ENCODE results near the gene PCYOX1L. TPM values are rescaled to one million over a fixed set of nuclear protein-coding genes. Genes with fewer than 3 reads are reported as not detected.
A peak's percentile ranks its signal among the peaks of the same experiment; 100 is the strongest.

Gene PCYOX1L
- total RNA-seq, 1 experiment from 2014 or later = 15.3 TPM

GRCh38 chr5:149345147-149345891 lies 12.5 kb upstream of the PCYOX1L start, which contains the start of gene GRPEL2:
GRPEL2 (plus strand) TSS chr5:149345499; CDS start chr5:149345540, 41 bp downstream.
- Histone ChIP-seq H4K5ac (ENCODE audit: insufficient read length, low read depth, low read length) (no peak within 1 kb of the TSS), H3K4me1 (ENCODE audit: insufficient read depth, low read length) (no peaks in the 10 kb centered on the region), H2BK5ac (ENCODE audit: insufficient read length, low read length) (no peak within 1 kb of the TSS), H2BK20ac (ENCODE audit: low read depth, low read length, poor library complexity, severe bottlenecking) (no peak within 1 kb of the TSS), H3K4me2 (ENCODE audit: insufficient read depth, insufficient read length, low read length) (peak within 1 kb of the TSS; percentile 67), H2BK12ac (ENCODE audit: insufficient read length, low read depth, low read length) (no peak within 1 kb of the TSS), H3K56ac (ENCODE audit: insufficient read length, low read depth, low read length) (no peak within 1 kb of the TSS), H4K91ac (ENCODE audit: insufficient read length, low read depth, low read length) (no peak within 1 kb of the TSS), H3K79me2 (ENCODE audit: insufficient read depth, low read length) (peaks cover 7% of the 10 kb centered on the region; the same call in 1 of the 2 replicates), H4K20me1 (ENCODE audit: control insufficient read depth, insufficient read depth, insufficient read length) (no peaks in the 10 kb centered on the region), H3T11ph (ENCODE audit: low read length) (no peak within 1 kb of the TSS), H3K23ac (ENCODE audit: insufficient read length, low read depth, low read length) (no peak within 1 kb of the TSS), H2BK120ac (ENCODE audit: low read depth, low read length, poor library complexity, severe bottlenecking) (no peak within 1 kb of the TSS), H3K79me1 (ENCODE audit: insufficient read depth, low read depth, low read length, poor library complexity, severe bottlenecking) (peaks cover 4% of the 10 kb centered on the region), H3K4ac (ENCODE audit: low read depth, low read length) (no peak within 1 kb of the TSS), H3K27me3 (ENCODE audit: insufficient read depth, low read length) (no peaks in the 10 kb centered on the region), H3K14ac (ENCODE audit: insufficient read depth, low read length) (peak within 1 kb of the TSS; percentile 87), H3K9ac (ENCODE audit: extremely low read depth, insufficient read length, low read length) (peak within 1 kb of the TSS; percentile 91), H3K9me3 (ENCODE audit: control insufficient read depth, low read depth, low read length) (no peaks in the 10 kb centered on the region), H3K18ac (ENCODE audit: insufficient read length, low read depth, low read length) (peak within 1 kb of the TSS; percentile 91), H4K8ac (replicated peaks; ENCODE audit: insufficient read length, low read depth, low read length) (no peak within 1 kb of the TSS), H2BK15ac (ENCODE audit: low read depth, low read length) (no peak within 1 kb of the TSS), H3K23me2 (ENCODE audit: insufficient read length, low read depth, low read length, poor library complexity, severe bottlenecking) (peaks cover 13% of the 10 kb centered on the region), H3K27ac (ENCODE audit: insufficient read length, low read depth, low read length) (peak within 1 kb of the TSS; percentile 34), H2AFZ (ENCODE audit: low read length) (no peak within 1 kb of the TSS), H2AK5ac (ENCODE audit: insufficient read length, low read length) (no peak within 1 kb of the TSS)
- Mint-ChIP-seq H3K4me3 (peak within 1 kb of the TSS; percentile 91 to 96), H3K9me3 (no peaks in the 10 kb centered on the region), H3K36me3 (ENCODE audit: insufficient read depth in 1 of 3, low read depth in 3 of 3) (peaks cover 18 to 35% (median 35%) of the 10 kb centered on the region in 3 experiments; a peak in 6 of 7 replicates), H3K27me3 (ENCODE audit: low read depth) (peaks cover 11% of the 10 kb centered on the region), H3K4me1 (peaks cover 9 to 17% of the 10 kb centered on the region in 2 experiments), H3K27ac (peak within 1 kb of the TSS; percentile 93 to 97 (median 94))
- peak; percentile 97 for DNase-seq
- no CpG with 5 or more reads among the region's 54 CpGs for WGBS (ENCODE audit: extremely low coverage, insufficient read length, low lambda C conversion rate)
- TF ChIP-seq CTCF (conservative IDR thresholded peaks at IDR 0.05) = no peak

Data from H9 (cell line).